WTC11 (cell line): ENCODE data around the gene FBLN2. TPM values are rescaled to one million over a fixed set of nuclear protein-coding genes. Genes with fewer than 3 reads are reported as not detected.

ENCODE experiments used
- ATAC-seq: fragments of 200-7000 bp; cut with Tn5 transposase; 2 replicates; pipeline ENCODE4 v1.10.0; 2021; ENCODE audit warnings: mild to moderate bottlenecking, moderate library complexity
- CTCF ChIA-PET: fragments of 300-600 bp; sonication (Branson Sonifier 250); formaldehyde crosslinking; loops from one replicate; lab custom pipeline; 2021; ENCODE audit warnings: antibody characterized with exemption; lab: Charles Lee
- POLR2A ChIA-PET: fragments of 350-600 bp; sonication (Branson Sonifier 250); formaldehyde crosslinking; loops from one replicate; lab custom pipeline; 2021; ENCODE audit warnings: antibody characterized with exemption; lab: Charles Lee
- DNase-seq: peaks from one replicate; pipeline ENCODE4 v3.0.0; 2021; ENCODE audit warnings: low spot score
- H3K27ac Mint-ChIP-seq: 2 replicates; pipeline ENCODE4 v1.8.0; 2021; ENCODE audit warnings: mixed read lengths
- H3K27me3 Mint-ChIP-seq: 2 replicates; pipeline ENCODE4 v1.8.0; 2021; ENCODE audit warnings: low read depth, mild to moderate bottlenecking, moderate library complexity, mixed read lengths
- H3K36me3 Mint-ChIP-seq: 2 replicates; pipeline ENCODE4 v1.8.0; 2021; ENCODE audit warnings: mixed read lengths
- H3K4me1 Mint-ChIP-seq: 2 replicates; pipeline ENCODE4 v1.8.0; 2022; ENCODE audit warnings: mixed read lengths
- H3K4me3 Mint-ChIP-seq: 2 replicates; pipeline ENCODE4 v1.8.0; 2021; ENCODE audit warnings: mild to moderate bottlenecking, moderate library complexity, mixed read lengths
- H3K9me3 Mint-ChIP-seq: 2 replicates; pipeline ENCODE4 v1.8.0; 2021; ENCODE audit warnings: mixed read lengths
- AFF4 ChIP-seq: sonication (generic); formaldehyde crosslinking; IDR thresholded peaks from 2 replicates; pipeline ENCODE4 v1.8.1; 2023; ENCODE audit warnings: mild to moderate bottlenecking, missing genetic modification reagents, borderline replicate concordance
- ATF3 ChIP-seq: sonication (generic); formaldehyde crosslinking; conservative IDR thresholded peaks from 2 replicates; pipeline ENCODE4 v1.8.1; 2022; ENCODE audit warnings: mild to moderate bottlenecking, missing genetic modification reagents
- ATF6 ChIP-seq: sonication (generic); formaldehyde crosslinking; IDR thresholded peaks from 2 replicates; pipeline ENCODE4 v1.8.1; 2023; ENCODE audit warnings: mild to moderate bottlenecking, missing genetic modification reagents
- CREB1 ChIP-seq: sonication (generic); formaldehyde crosslinking; IDR thresholded peaks from 2 replicates; pipeline ENCODE4 v1.8.0; 2023; ENCODE audit warnings: mild to moderate bottlenecking, missing genetic modification reagents
- CTCF ChIP-seq: fragments of 200-600 bp; IDR thresholded peaks from 2 replicates; pipeline ENCODE4 v1.8.0; 2022; ENCODE audit warnings: antibody characterized with exemption
- ERG ChIP-seq: fragments of 250-450 bp; sonication (Bioruptor Pico); IDR thresholded peaks from 2 replicates; pipeline ENCODE4 v1.8.0; 2021; ENCODE audit warnings: mild to moderate bottlenecking
- FOXK1 ChIP-seq: sonication (generic); formaldehyde crosslinking; IDR thresholded peaks from 2 replicates; pipeline ENCODE4 v1.8.0; 2022; ENCODE audit warnings: mild to moderate bottlenecking, moderate library complexity, missing genetic modification reagents
- GTF2I ChIP-seq: fragments of 250-450 bp; sonication (Bioruptor Pico); conservative IDR thresholded peaks from 2 replicates; pipeline ENCODE4 v1.4.0; 2021; ENCODE audit warnings: mild to moderate bottlenecking
- HMGA2 ChIP-seq: fragments of 250-450 bp; sonication (Bioruptor Pico); IDR thresholded peaks from 2 replicates; pipeline ENCODE4 v1.4.0; 2021; ENCODE audit warnings: mild to moderate bottlenecking, moderate library complexity
- KAT7 ChIP-seq: sonication (generic); formaldehyde crosslinking; IDR thresholded peaks from 2 replicates; pipeline ENCODE4 v1.8.1; 2023; ENCODE audit warnings: missing genetic modification reagents, mild to moderate bottlenecking, borderline replicate concordance
- NFYB ChIP-seq: sonication (generic); formaldehyde crosslinking; conservative IDR thresholded peaks from 2 replicates; pipeline ENCODE4 v1.8.0; 2022; ENCODE audit warnings: low read depth, missing genetic modification reagents
- NR3C1 ChIP-seq: sonication (generic); formaldehyde crosslinking; conservative IDR thresholded peaks from 2 replicates; pipeline ENCODE4 v1.8.1; 2023; ENCODE audit warnings: low read depth, mild to moderate bottlenecking, missing genetic modification reagents
- PRDM15 ChIP-seq: sonication (generic); formaldehyde crosslinking; IDR thresholded peaks from 2 replicates; pipeline ENCODE4 v1.8.0; 2022; ENCODE audit warnings: missing genetic modification reagents
- SOX15 ChIP-seq: fragments of 250-450 bp; sonication (Bioruptor Pico); IDR thresholded peaks from 2 replicates; pipeline ENCODE4 v1.9.0; 2021; ENCODE audit warnings: mild to moderate bottlenecking
- USF1 ChIP-seq: sonication (generic); formaldehyde crosslinking; IDR thresholded peaks from 2 replicates; pipeline ENCODE4 v1.8.0; 2022; ENCODE audit warnings: mild to moderate bottlenecking, missing genetic modification reagents
- ZNF219 ChIP-seq: sonication (generic); formaldehyde crosslinking; IDR thresholded peaks from 2 replicates; pipeline ENCODE4 v1.8.0; 2023; ENCODE audit warnings: missing genetic modification reagents, mild to moderate bottlenecking, borderline replicate concordance
- ZNF317 ChIP-seq: sonication (generic); formaldehyde crosslinking; IDR thresholded peaks from 2 replicates; pipeline ENCODE4 v1.8.1; 2023; ENCODE audit warnings: low read depth, mild to moderate bottlenecking, moderate library complexity, missing genetic modification reagents, borderline replicate concordance
- ZNF671 ChIP-seq: fragments of 250-450 bp; sonication (Bioruptor Pico); IDR thresholded peaks from 2 replicates; pipeline ENCODE4 v1.8.0; 2021; ENCODE audit warnings: mild to moderate bottlenecking
- total RNA-seq: library from RNA; stranded (reverse); gene quantifications from 3 replicates; pipeline ENCODE4 v1.2.3, GENCODE V29; 2021

The FBLN2 gene
- total RNA-seq, 1 experiment from 2014 or later, result 20.7 TPM

- TF ChIP-seq USF1 (CRISPR knock-in tag), result no peak
These were observed 56.6 kb downstream of the FBLN2 start (continued) for GRCh38 chr3:13605555-13605954.

GRCh38 chr3:13607821-13608597, 59.1 kb downstream of the FBLN2 start:
- ChIA-PET POLR2A (no interaction called here), CTCF (no interaction called here)
- ATAC-seq (no peak), DNase-seq (no peak)
- H3K36me3 Mint-ChIP-seq, result no peaks in the 10 kb centered on the region
- no peaks in the 10 kb centered on the region; the same call in 1 of the 2 replicates for H3K27me3 Mint-ChIP-seq
- no peaks in the 10 kb centered on the region for H3K4me1 Mint-ChIP-seq
- no peak overlapping the region for H3K4me3 Mint-ChIP-seq
- H3K9me3 Mint-ChIP-seq, result peaks cover 5% of the 10 kb centered on the region
- no peak for TF ChIP-seq ZNF219 (CRISPR knock-in tag)
- no peak for TF ChIP-seq CTCF
- no peak for TF ChIP-seq NR3C1
- no peak for TF ChIP-seq AFF4 (CRISPR knock-in tag)
- no peak for TF ChIP-seq HMGA2
- no peak for TF ChIP-seq NFYB
- TF ChIP-seq CREB1, result no peak
- no peak for TF ChIP-seq KAT7 (CRISPR knock-in tag)
- TF ChIP-seq ERG (CRISPR knock-in tag), result no peak
- TF ChIP-seq, all 79 proteins: peak for 0
- H3K27ac Mint-ChIP-seq, result no peak overlapping the region

- peaks cover 7% of the 10 kb centered on the region for H3K9me3 Mint-ChIP-seq
- H3K27me3 Mint-ChIP-seq, result no peaks in the 10 kb centered on the region; the same call in 1 of the 2 replicates
- H3K27ac Mint-ChIP-seq, result no peak overlapping the region
- no peaks in the 10 kb centered on the region; the same call in 1 of the 2 replicates for H3K36me3 Mint-ChIP-seq
- no peak for ATAC-seq
- DNase-seq, result no peak
- ChIA-PET CTCF (no interaction called here), POLR2A (no interaction called here)
- no peaks in the 10 kb centered on the region for H3K4me1 Mint-ChIP-seq
- no peak overlapping the region for H3K4me3 Mint-ChIP-seq
- TF ChIP-seq ATF3 (CRISPR knock-in tag), result no peak
- no peak for TF ChIP-seq SOX15 (CRISPR knock-in tag)
- no peak for TF ChIP-seq GTF2I (CRISPR knock-in tag)
- no peak for TF ChIP-seq FOXK1 (CRISPR knock-in tag)
- no peak for TF ChIP-seq ZNF317 (CRISPR knock-in tag)
- no peak for TF ChIP-seq PRDM15 (CRISPR knock-in tag)
- TF ChIP-seq NR3C1, result no peak
- no peak for TF ChIP-seq ATF6
- no peak for TF ChIP-seq ZNF671 (CRISPR knock-in tag)
These were observed 60.2 kb downstream of the FBLN2 start for GRCh38 chr3:13608969-13609725.
